ENCODE measurements around the gene GKN1.

- no peak for TF ChIP-seq CTCF (IDR thresholded peaks at IDR 0.05)
- TF ChIP-seq POLR2A (IDR thresholded peaks at IDR 0.05) = no peak
Measured at GRCh38 chr2:68938938-68939337, 35.5 kb upstream of the GKN1 start.
